ENCODE results near the gene IMMP2L.

IMMP2L gene

DNA sequence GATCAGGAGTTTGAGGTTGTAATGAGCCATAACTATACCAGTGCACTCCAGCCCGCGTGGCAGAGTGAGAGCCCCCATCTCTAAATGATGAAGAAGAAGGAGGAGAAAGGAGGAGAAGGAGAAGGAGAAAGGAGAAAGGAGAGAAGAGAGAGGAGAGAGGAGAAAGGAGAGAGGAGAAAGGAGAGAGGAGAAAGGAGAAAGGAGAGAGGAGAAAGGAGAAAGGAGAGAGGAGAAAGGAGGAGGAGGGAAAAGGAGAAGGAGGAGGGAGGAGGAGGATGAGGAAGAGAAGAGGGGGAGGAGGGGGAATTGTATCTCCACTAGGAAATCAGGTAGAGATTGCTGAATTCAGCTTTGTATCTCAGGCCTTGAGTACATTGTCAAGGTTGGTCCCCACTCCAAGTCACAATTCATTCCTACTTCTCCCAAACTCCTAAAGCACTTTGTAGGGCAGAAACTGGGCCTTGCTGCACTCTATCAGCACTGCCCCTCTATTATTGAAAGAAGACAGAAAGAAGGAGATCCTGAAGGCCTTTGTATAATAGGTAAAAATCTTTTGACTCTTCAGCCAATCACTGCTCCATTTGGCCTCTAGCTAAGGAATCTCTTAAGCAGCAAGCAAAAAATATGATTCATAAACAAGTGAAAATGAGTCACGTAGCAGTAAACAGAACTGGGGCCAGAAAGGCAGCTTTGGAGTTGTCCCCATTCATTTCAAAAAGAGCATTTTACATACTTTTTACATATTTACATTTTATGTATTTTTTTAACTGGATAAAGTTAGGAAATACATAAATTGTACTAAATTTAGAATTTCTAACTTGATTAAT, 178.0 kb downstream of the IMMP2L start:
- DNase-seq, result no peak

DNA sequence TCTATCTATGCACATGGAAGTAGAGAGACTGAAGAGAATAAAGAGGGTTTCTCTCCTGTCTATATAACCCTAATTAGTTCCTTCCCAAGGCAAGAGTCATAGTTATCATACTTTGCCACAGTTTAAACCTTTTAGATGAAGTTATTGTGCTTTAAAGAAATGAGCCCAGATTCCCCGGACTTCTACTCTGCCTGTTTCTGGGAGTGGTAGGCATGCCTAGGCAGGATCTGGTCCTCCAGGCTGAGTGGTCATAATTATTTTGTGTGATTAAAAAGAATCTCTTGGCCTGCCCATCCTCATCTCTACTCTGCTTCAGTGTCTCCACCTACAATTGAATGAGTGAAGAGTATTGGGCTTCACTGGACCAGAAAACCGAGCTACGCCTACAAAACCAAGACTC, 179.2 kb downstream of the IMMP2L start:
- no peak for DNase-seq

DNA sequence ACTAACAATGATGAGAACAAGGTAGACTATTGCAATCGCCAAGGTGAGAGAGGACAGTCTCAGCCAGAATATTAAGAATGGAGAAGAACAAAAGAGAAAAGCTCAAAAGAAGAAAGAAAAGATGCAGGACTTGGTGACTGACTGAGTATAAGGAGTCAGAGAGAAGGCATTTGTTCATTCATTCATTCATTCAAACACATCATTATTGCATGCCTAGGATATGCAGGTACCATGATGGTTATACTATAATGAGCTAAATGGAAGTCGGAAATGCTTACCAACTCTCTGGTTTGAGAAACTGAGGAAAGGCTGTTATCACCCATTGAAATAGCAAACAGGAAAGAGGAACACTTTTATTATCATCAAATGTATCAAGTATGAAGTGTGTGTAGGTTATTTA, 180.7 kb downstream of the IMMP2L start:
- DNase-seq, result no peak

DNA sequence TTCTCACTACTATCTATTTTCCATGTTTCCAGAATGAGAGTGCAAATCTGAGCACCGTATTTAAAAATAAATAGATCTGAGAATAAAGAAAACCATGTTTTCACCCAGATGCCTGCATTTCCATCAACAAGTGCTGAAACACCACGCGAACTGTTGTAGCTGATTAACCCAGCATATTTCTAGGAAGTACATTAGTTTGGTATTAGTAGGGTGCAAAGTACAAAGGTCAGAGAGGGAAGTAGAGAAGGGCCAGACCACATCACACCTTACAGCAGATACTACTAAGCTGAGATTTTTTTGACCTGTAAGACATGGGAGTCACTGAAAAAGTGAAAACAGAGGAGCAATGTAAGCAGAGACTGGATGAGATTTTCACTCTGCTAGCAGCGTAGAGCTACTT, 181.3 kb downstream of the IMMP2L start:
- DNase-seq, result no peak

DNA sequence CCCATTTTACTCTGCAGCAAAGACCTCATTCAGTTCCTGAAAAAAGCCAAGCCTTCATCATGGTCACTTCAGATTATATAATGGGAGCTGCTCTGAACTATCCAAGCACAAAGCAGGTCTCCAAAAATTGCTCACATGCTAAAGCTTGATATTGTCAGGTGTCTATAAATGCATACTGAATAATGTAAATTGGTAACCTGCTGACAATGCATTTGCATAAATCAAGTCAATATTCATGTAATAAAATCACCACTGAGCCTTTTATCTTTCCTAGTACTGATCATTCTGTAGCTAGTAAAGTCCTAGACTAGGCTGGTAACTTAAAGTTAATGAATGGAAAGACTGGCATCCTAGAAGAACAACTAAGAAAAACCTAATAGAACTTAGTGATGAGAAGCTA, 188.3 kb downstream of the IMMP2L start:
- no peak for DNase-seq

DNA sequence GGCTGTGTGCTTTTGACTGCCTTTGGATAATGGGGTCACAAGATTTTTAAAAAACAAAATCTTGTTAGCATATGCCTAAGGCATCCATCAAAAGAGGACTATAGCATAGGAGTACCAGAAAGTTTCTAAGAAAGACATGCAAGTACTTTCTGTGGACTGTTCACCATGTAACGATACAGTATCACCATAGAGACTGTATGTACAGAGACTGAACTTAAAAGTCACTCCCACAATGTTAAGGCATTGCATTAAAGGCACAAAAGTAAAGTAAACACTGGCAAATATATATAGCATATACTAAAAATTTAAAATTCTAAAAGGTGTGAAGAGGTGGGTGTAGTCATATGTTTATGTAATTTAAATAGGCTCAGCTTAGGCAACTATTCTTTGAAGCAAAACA, 190.9 kb downstream of the IMMP2L start:
- no peak for DNase-seq

DNA sequence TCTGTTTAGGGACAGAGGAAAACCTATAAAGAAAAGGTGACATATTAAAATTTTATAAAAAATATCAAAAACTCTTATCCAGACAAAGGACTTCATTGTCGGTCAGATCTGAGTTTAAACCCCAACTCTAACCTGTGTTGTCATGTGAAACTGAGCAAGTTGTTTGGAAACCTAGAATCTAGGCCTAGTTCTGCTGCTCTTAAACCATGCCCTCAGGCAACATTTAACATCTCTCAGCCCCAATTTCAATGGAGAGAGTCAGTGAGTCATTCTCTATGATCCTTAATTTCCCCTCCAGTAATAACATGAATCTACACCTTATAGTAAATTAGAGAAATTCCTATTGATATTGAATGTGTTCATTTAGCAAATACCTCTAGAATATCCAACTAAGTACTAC, 192.3 kb downstream of the IMMP2L start:
- DNase-seq, result no peak

DNA sequence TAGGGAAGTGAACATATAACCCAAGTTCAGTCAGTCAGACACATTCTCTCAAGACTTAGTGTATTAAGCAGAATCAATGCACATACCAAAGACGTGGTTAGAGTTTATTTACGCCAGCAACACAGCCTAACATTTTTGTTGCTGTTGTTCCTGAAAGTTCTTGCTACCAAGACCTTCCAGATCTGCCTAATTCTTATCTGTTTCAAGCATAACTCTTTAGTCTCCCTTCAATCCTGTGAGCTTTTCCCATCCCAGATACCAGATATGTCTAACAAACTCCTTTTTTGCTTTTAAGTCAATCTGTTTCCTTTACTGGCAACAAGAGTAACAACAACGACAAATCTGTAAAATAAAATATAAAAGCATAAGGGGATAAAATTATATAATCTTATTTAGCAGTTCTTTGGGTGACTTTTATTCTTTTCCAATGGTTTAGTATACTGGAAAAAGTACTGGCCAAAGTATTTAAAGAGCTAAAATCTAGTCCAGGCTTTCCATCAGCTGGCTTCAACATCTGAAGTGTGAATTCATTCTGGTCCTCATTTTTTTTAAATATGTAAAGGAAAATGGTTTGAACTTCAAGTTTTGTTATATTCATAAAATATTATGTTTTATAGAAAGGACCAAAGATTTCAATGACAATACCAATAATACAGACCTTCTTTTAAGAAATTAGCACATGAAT, 193.8 kb downstream of the IMMP2L start:
- no peak for DNase-seq

DNA sequence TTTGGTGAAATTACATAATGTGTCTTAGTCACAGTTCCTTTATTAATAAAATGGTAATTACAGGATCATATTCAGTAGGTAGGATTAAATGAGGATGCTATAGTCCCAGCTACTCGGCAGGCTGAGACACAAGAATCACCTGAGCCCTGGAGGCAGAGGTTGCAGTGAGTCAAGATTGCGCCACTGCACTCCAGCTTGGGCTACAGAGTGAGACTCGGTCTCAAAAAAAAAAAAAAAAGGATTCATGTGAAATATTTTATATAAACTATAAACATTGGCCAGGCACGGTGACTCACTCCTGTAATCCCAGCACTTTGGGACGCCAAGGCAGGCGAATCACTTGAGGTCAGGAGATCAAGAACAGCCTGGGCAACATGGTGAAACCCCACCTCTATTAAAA, 197.9 kb downstream of the IMMP2L start:
- DNase-seq, result no peak

DNA sequence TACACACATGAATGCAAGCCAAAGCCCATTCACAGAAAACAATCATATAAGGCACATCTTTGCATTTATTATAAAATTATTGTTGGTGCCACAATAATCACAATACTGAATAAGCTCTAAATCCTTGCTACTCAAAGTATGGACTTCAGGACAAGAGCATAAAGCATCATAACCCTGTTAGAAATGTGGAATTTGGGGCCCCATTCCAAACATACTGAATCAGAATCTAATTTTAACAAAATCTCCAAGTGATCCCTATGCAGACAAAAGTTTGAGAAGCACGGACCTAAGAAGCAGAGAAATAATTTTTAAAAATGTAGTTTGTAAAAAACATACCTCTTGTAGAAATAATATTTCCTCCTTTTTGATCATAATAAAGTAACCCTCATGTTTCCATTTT, 199.2 kb downstream of the IMMP2L start:
- DNase-seq, result no peak

DNA sequence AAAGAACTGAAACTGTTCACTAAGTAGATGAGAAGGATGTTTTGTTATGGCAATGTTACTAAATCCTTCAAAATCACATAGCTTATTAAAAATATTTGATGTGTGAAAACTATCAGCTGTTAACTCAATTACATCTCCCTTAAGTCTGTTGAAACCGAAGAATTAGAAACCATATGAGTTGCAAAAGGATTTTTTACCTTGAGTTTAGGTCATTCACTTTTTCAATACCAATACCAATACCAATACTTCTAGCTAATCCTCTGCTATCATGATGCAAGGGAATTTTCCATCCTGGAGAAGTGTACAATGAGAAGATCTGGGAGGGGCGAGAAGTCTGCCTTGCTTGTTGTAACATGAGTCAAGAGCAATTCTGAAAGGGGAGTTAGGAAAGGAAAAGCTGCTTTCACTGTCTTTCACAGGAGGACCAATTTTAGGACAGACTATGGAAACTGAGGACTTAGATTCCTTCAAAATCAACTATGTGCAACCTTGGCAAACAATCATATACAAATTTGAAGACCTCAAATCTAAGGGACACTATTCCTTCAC, 199.7 kb downstream of the IMMP2L start:
- DNase-seq, result no peak

DNA sequence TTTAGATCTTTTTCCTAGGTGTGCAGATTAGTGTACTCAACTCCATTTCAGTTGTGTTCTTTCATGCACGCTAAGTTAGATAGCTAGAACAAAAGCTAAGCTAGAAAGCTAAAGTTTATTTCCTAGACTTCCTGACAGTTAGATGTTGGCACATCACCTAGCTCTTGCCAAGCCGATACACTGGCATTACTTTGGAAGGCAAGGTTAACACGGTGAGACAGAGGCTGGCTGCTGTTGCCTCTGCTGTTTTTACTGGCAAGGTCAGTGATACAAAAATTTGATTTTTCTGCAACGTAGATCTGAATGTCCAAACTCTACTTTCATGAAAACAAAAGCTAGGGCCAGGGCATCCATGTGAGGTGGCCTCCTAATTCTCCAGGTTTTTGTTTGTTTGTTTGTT, 203.4 kb downstream of the IMMP2L start:
- no peak for DNase-seq

DNA sequence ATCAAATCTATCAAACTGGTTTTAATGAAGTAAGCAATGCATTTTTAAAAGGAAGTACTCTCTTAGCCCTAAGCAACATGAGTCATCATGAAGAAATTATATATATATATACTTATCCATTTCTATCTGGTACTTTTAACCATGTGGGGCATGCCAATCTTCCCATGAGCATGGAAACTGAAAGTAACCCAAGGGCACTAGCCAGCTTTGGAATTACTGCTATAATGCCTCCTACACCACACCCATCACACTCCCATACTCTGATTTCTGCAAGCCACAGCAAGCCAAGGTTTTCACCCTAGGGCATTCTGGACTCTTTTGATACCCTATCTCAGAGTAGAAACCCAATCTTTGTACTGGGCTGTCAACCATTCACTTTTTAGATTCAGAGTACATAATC, 204.6 kb downstream of the IMMP2L start:
- DNase-seq, result peak; percentile 48

DNA sequence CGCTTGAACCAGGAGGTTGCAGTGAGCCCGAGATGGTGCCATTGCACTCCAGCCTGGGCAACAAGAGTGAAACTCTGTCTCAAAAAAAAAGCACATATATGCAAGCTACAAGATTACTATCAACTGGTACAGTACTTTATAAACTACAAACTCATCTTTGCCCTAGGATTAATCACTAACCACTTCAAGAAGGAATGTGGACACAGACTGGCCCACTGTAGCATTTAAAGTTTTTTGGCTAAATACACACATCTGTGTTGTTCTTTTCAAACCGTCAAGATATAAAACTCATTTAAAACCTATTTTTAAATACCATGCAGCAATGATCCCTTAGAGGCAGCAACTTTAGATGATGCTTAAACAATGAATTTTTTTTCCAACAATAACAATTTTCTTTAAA, 205.4 kb downstream of the IMMP2L start:
- peak; percentile 35 for DNase-seq

DNA sequence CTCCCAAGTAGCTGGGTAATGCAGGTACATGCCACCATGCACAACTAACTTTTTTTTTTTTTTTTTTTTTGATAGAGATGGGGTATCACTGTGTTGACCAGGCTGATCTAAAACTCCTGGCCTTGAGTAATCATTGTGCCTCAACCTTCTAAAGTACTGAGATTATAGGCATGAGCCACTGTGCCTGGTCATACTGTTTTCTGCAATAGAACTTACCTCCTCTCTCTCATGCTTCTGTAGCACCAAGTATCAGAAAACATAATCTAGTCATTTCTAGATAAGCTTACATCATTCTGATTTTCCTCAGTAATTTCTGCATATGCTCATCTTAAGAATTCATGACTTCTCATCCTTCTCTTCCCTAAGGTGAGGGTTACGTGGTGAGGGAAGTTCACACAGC, 210.0 kb downstream of the IMMP2L start:
- DNase-seq, result no peak

DNA sequence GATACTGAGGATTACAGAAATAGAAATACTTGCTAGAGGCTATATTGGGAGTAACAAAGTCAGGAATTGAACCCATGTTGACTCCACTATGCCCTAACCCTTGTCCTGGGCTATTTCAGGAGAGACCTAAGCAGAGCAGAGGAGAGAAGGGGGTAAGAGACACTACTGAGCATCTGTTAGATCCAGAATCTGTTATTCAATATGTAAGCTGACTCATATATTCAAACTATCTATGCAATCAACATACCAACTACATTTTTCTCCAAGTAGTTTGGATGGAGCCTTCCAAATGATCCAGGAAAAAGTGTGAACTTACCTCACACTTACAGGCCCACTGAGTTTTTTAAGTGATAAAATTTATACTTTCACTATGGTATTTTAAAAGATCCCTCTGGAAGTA, 216.1 kb downstream of the IMMP2L start:
- DNase-seq, result no peak

DNA sequence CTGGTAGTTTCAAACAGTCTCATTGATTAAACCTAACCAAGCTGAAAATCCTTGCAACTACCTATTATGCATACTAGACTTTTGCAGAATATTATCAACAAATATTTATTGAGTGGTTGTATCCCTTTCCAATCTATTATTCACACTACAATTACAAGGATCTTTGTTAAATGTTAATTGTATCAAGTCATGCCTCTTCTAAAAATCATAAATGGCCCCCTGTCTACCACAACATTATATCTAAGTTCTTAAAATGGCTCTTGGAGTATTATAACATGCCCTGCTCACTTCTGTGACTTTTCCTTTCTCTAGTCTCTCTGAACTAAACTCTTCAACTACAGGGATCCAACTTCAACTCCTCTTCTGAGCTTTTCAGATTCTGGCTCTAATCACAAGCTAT, 219.3 kb downstream of the IMMP2L start:
- no peak for DNase-seq

DNA sequence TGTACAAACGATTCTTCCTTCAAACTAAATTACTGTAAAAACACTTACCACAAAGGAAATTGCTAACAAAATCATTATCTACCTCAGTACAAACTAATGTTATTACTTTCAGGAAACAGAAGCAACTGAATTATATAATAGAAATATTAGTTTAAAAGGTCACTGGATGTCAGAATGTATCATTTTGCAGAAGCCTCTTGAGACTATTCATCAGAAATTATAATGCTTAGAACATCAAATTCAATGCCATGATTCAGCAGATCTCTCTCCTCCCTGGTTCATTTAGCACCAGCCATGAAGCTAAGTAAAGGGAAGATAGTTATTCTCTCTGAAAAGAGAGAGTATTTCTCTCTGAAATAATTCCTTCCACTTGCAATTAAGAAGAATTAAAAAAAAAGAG, 223.3 kb downstream of the IMMP2L start:
- no peak for DNase-seq

DNA sequence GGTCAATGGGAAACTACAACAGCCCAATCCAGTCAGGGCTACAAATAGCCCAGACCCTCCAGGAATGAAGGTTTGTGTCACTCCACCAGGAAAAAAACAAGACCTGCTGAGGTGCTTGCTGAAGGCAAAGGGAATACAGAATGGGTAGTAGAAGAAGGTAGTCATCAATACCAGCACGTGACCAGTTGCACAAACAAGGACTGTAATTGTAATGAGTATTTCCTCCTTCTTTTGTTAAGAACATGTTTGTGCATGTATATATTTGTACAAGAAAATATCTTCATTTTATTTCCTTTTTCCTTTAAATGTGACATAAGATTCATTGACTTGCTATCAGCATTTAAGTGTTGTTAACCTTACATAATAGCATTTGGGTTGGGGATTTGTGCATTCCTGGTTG, 229.3 kb downstream of the IMMP2L start:
- no peak for DNase-seq

DNA sequence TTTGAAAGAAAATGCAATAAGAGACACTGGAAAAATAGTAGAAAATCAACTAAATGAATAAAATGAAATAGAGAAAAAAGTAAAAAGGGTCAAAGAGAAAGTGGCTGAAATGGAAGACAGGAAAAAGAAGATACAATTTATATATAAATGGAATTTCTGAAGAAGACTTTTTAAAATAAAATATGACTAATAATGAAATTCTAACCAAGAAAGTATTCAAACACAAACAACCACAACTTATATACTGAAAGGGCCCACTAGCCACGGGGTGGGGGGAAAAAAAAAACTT, 232.1 kb downstream of the IMMP2L start:
- DNase-seq, result no peak

DNA sequence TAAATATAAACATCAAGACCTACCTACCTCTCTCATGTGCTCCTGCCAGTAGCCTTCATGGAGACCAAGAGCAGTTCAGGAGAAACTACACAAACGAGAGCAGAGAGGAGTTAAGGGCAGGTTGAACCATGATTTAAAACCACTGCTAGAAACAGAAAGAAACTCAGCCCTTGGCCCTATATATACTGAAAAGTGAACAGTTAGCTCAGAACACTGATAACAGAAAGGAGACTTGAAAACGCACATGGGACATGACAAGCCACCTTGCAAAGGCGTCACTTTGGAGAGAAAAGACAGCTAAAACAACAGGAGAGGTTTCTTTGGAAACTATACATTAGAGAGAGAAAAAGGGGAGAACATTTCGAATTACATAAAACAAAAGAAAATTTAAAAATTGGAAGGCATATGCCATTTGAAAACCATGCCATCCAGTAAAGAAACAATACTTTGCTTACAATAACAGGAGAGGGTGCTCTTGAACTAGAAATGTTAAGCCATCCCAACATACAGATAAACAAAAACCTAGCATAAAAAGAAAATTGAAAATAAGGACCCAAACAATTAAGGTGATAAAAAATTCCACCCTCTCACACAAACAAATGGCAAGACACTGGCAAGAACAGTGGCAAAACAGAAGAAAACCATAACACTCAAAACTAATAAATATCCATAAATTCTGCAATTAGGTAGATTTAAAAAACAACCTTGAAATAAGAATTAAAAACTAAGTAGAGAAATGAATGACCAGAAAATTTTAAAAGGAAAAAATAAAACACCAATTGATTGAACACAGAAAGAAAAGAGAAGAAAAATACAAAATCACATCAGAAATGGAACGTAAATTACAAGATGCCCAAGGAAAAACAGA, 232.7 kb downstream of the IMMP2L start:
- DNase-seq, result no peak

DNA sequence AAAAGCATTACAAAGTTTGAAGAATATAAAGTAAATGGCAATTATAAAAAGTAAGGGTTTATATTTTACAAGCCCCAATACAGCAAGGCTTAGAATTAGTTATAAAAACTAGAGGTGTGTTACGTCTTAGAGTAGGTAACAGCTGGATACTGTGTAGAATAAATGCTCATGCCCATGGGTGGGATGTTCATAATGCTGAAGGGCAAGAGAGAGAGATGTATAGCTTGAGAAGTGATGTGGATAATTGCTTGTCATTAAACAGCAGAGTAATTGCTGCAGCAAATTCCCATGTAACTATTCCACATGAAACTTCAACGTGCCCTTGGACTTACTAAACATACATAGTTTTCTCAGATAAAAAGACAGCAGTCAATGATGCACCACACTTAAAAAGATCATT, 233.8 kb downstream of the IMMP2L start:
- no peak for DNase-seq

DNA sequence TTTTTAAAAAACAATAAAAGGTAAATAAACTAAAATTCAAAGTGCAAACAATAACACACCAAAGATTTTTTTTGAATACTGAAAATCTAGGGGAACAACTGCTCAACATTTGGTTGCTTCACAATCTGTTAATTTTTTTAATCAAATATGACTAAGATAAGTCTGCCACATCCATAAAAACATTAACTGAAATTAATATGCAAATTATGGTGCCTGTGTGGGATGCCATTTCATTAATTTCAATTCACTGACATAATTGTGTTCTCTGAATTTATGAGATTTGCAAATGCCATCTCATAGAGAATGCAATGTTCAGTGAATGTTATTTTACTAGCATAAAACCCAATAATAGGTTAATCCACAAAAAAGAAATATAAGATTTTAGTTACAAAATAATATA, 237.5 kb downstream of the IMMP2L start:
- no peak for DNase-seq

DNA sequence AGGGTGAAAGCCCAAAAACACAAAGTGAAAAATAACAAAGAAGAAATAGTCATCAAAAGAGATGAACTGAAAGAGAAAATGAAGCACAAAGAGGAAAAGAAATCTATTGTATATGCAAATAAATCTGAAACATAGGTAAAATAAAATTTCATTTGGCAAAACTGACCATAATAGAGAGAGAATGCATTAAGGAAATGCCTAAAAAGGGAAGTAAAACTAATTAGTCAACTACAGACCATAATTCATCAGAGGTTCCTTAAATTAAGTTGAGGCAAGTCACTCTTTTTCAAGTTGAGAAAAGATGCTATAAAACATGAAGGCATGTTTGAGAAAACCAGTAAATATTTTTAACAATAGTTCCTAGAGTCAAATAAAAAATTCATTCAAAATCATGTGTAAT, 238.1 kb downstream of the IMMP2L start:
- DNase-seq, result no peak
